Mesendoderm (in vitro differentiated cells): ENCODE results near the gene GSAP.

Experiments
- DNase-seq: peaks from one replicate; pipeline ENCODE4 v3.0.0; 2013
- H2AK5ac ChIP-seq: 2 replicates; pipeline ENCODE4 v1.6.1; 2013; ENCODE audit warnings: low read length, inconsistent platforms
- H2BK120ac ChIP-seq: 2 replicates; pipeline ENCODE4 v1.6.1; 2013; ENCODE audit warnings: low read depth, mild to moderate bottlenecking, low read length, moderate library complexity, mixed read lengths
- H2BK15ac ChIP-seq: replicated peaks from 2 replicates; pipeline ENCODE4 v1.6.1; 2013; ENCODE audit warnings: low read depth, mild to moderate bottlenecking, moderate library complexity
- H2BK5ac ChIP-seq: 2 replicates; pipeline ENCODE4 v1.6.1; 2013; ENCODE audit warnings: low read length, inconsistent platforms
- H3K18ac ChIP-seq: 2 replicates; pipeline ENCODE4 v1.6.1; 2013; ENCODE audit warnings: mild to moderate bottlenecking, low read length, mixed read lengths
- H3K23ac ChIP-seq: one replicate; pipeline ENCODE4 v1.6.1; 2013; ENCODE audit warnings: low read length
- H3K27ac ChIP-seq: 2 replicates; pipeline ENCODE4 v1.5.1; 2013; ENCODE audit warnings: low read depth, mild to moderate bottlenecking, inconsistent platforms, low read length, moderate library complexity
- H3K27me3 ChIP-seq: 2 replicates; pipeline ENCODE4 v1.6.1; 2013; ENCODE audit warnings: low read length, control low read depth, mild to moderate bottlenecking, inconsistent platforms; ENCODE audit not compliant: insufficient read depth, poor library complexity
- H3K36me3 ChIP-seq: 2 replicates; pipeline ENCODE4 v1.6.1; 2013; ENCODE audit warnings: low read length, inconsistent platforms; ENCODE audit not compliant: control insufficient read depth, insufficient read depth
- H3K4ac ChIP-seq: one replicate; pipeline ENCODE4 v1.6.1; 2013; ENCODE audit warnings: low read depth, mild to moderate bottlenecking, low read length, moderate library complexity
- H3K4me1 ChIP-seq: 2 replicates; pipeline ENCODE4 v1.6.1; 2013; ENCODE audit warnings: low read depth, low read length, inconsistent platforms; ENCODE audit not compliant: control insufficient read depth
- H3K4me2 ChIP-seq: 2 replicates; pipeline ENCODE4 v1.6.1; 2013; ENCODE audit warnings: low read length
- H3K4me3 ChIP-seq: 2 replicates; pipeline ENCODE4 v1.5.1; 2013; ENCODE audit warnings: mild to moderate bottlenecking, low read length
- H3K56ac ChIP-seq: one replicate; pipeline ENCODE4 v1.6.1; 2013; ENCODE audit warnings: low read length
- H3K79me1 ChIP-seq: 2 replicates; pipeline ENCODE4 v1.6.1; 2013; ENCODE audit warnings: low read length, inconsistent platforms
- H3K79me2 ChIP-seq: 2 replicates; pipeline ENCODE4 v1.6.1; 2013; ENCODE audit warnings: mild to moderate bottlenecking, low read length; ENCODE audit not compliant: control insufficient read depth, insufficient read depth
- H3K9ac ChIP-seq: 2 replicates; pipeline ENCODE4 v1.6.1; 2013; ENCODE audit warnings: low read length, inconsistent platforms
- H4K5ac ChIP-seq: one replicate; pipeline ENCODE4 v1.6.1; 2013; ENCODE audit warnings: low read length
- H4K8ac ChIP-seq: one replicate; pipeline ENCODE4 v1.6.1; 2013; ENCODE audit warnings: low read depth, mild to moderate bottlenecking, control low read depth, low read length, moderate library complexity
- WGBS: extraction: QIAGEN DNeasy Blood & Tissue Kit; methylation state at CpG from one replicate; pipeline ENCODE4 v1.1.7; 2013; ENCODE audit warnings: low lambda C conversion rate, missing lambda C conversion rate; ENCODE audit not compliant: insufficient coverage; ENCODE audit errors: extremely low coverage; 5-methylcytosine and 5-hydroxymethylcytosine counted together

The GSAP gene

GRCh38 chr7:77413128-77413527, 3.0 kb downstream of the GSAP start:
- H3K9ac ChIP-seq = no peak overlapping the region
- no peak overlapping the region for H2BK15ac ChIP-seq
- no peaks in the 10 kb centered on the region for H3K36me3 ChIP-seq
- no peak overlapping the region for H4K5ac ChIP-seq
- H3K4me2 ChIP-seq = no peak overlapping the region
- DNase-seq = no peak
- H2BK5ac ChIP-seq = no peak overlapping the region
- H3K79me2 ChIP-seq = no peaks in the 10 kb centered on the region
- WGBS = no CpG with 5 or more reads among the region's 4 CpGs
- no peak overlapping the region for H3K56ac ChIP-seq
- no peaks in the 10 kb centered on the region for H3K4me1 ChIP-seq
- no peaks in the 10 kb centered on the region for H3K79me1 ChIP-seq
- H2AK5ac ChIP-seq = no peak overlapping the region
- no peak overlapping the region for H3K4ac ChIP-seq
- H3K18ac ChIP-seq = no peak overlapping the region
- H3K4me3 ChIP-seq = no peak overlapping the region
- H3K27me3 ChIP-seq = peaks cover 5% of the 10 kb centered on the region
- H3K27ac ChIP-seq = no peak overlapping the region
- H3K23ac ChIP-seq = no peak overlapping the region
- no peak overlapping the region for H4K8ac ChIP-seq
- H2BK120ac ChIP-seq = no peak overlapping the region

GRCh38 chr7:77409739-77410547, 6.2 kb downstream of the GSAP start:
- H3K18ac ChIP-seq = no peak overlapping the region
- no peaks in the 10 kb centered on the region for H3K79me2 ChIP-seq
- no peak overlapping the region for H3K23ac ChIP-seq
- no peak overlapping the region for H3K4ac ChIP-seq
- no peak overlapping the region for H4K8ac ChIP-seq
- H3K27me3 ChIP-seq = no peaks in the 10 kb centered on the region
- H2BK15ac ChIP-seq = no peak overlapping the region
- no peak overlapping the region for H3K4me2 ChIP-seq
- H3K4me1 ChIP-seq = no peaks in the 10 kb centered on the region
- H2BK5ac ChIP-seq = no peak overlapping the region
- H2AK5ac ChIP-seq = no peak overlapping the region
- H3K27ac ChIP-seq = no peak overlapping the region
- H3K56ac ChIP-seq = no peak overlapping the region
- WGBS = no CpG with 5 or more reads among the region's 5 CpGs
- H3K9ac ChIP-seq = no peak overlapping the region
- H4K5ac ChIP-seq = no peak overlapping the region
- no peak for DNase-seq
- H2BK120ac ChIP-seq = no peak overlapping the region
- no peak overlapping the region for H3K4me3 ChIP-seq
- no peaks in the 10 kb centered on the region for H3K79me1 ChIP-seq
- no peaks in the 10 kb centered on the region for H3K36me3 ChIP-seq

- no peak overlapping the region for H4K8ac ChIP-seq
- H3K9ac ChIP-seq = no peak overlapping the region
- no peaks in the 10 kb centered on the region for H3K79me1 ChIP-seq
- no peak overlapping the region for H2BK5ac ChIP-seq
- no peaks in the 10 kb centered on the region for H3K79me2 ChIP-seq
- no peak overlapping the region for H3K4me2 ChIP-seq
- no peak overlapping the region for H2BK15ac ChIP-seq
- no peak overlapping the region for H3K27ac ChIP-seq
- H2AK5ac ChIP-seq = no peak overlapping the region
- no peak overlapping the region for H3K4me3 ChIP-seq
- H3K4ac ChIP-seq = no peak overlapping the region
- WGBS = no CpG with 5 or more reads among the region's 7 CpGs
- no peaks in the 10 kb centered on the region for H3K36me3 ChIP-seq
- no peak overlapping the region for H3K23ac ChIP-seq
- DNase-seq = no peak
- no peak overlapping the region for H2BK120ac ChIP-seq
- no peaks in the 10 kb centered on the region for H3K4me1 ChIP-seq
- H4K5ac ChIP-seq = no peak overlapping the region
- no peak overlapping the region for H3K18ac ChIP-seq
- no peak overlapping the region for H3K56ac ChIP-seq
- no peaks in the 10 kb centered on the region for H3K27me3 ChIP-seq
Measured at GRCh38 chr7:77409005-77409738, 7.0 kb downstream of the GSAP start.

- no peak overlapping the region for H2BK15ac ChIP-seq
Measured at GRCh38 chr7:77407906-77408305, 8.2 kb downstream of the GSAP start.

GRCh38 chr7:77406421-77406820, 9.7 kb downstream of the GSAP start:
- Histone ChIP-seq H2AK5ac (no peak overlapping the region), H3K27me3 (no peaks in the 10 kb centered on the region), H3K4ac (no peak overlapping the region), H4K5ac (no peak overlapping the region), H3K4me3 (no peak overlapping the region), H2BK5ac (no peak overlapping the region), H3K36me3 (no peaks in the 10 kb centered on the region), H3K79me2 (no peaks in the 10 kb centered on the region), H4K8ac (no peak overlapping the region), H2BK120ac (no peak overlapping the region), H3K56ac (no peak overlapping the region), H3K18ac (no peak overlapping the region), H3K4me1 (no peaks in the 10 kb centered on the region), H3K23ac (no peak overlapping the region), H3K9ac (no peak overlapping the region), H3K27ac (no peak overlapping the region), H3K4me2 (no peak overlapping the region), H2BK15ac (no peak overlapping the region), H3K79me1 (no peaks in the 10 kb centered on the region)
- no peak for DNase-seq
- WGBS = no CpG with 5 or more reads among the region's 4 CpGs

More at GRCh38 chr7:77407906-77408305, 8.2 kb downstream of the GSAP start:
- no peak overlapping the region for H3K4ac ChIP-seq
- no peak overlapping the region for H3K4me3 ChIP-seq
- no peak overlapping the region for H3K9ac ChIP-seq
- H3K4me1 ChIP-seq = no peaks in the 10 kb centered on the region
- H3K27me3 ChIP-seq = no peaks in the 10 kb centered on the region
- H3K18ac ChIP-seq = no peak overlapping the region
- H3K36me3 ChIP-seq = no peaks in the 10 kb centered on the region
- DNase-seq = no peak
- no peak overlapping the region for H2BK120ac ChIP-seq
- H4K8ac ChIP-seq = no peak overlapping the region
- no peaks in the 10 kb centered on the region for H3K79me2 ChIP-seq
- no peak overlapping the region for H3K56ac ChIP-seq
- H3K4me2 ChIP-seq = no peak overlapping the region
- no peak overlapping the region for H2AK5ac ChIP-seq
- H3K23ac ChIP-seq = no peak overlapping the region
- H4K5ac ChIP-seq = no peak overlapping the region
- no peaks in the 10 kb centered on the region for H3K79me1 ChIP-seq
- no peak overlapping the region for H3K27ac ChIP-seq
- H2BK5ac ChIP-seq = no peak overlapping the region
